Occipital lobe (tissue), 2 donors: ENCODE measurements around the gene TEX44. TPM values are rescaled to one million over a fixed set of nuclear protein-coding genes. Genes with fewer than 3 reads are reported as not detected.
"Not testable (repeated sequence)": the region's sequence is repeated elsewhere in the genome, so short reads cannot be mapped to it uniquely, and the experiment has no call there.

Experiments used
- DNase-seq: peaks from one replicate; lab custom pipeline; 2025; lab: John Stamatoyannopoulos, UW
- total RNA-seq: library from RNA; depleted of rRNA; stranded (reverse); fragments of >200 nt; gene quantifications from one replicate; pipeline ENCODE4 v1.2.3, GENCODE V29; 2014

TEX44 gene
- total RNA-seq, 1 donor from 2014 or later, result not detected

- not testable (repeated sequence) for DNase-seq
These were observed 21.7 kb upstream of the TEX44 start for GRCh38 chr2:231570915-231571314.

GRCh38 chr2:231571661-231572191 lies 20.9 kb upstream of the TEX44 start:
- DNase-seq, result no peak

GRCh38 chr2:231573096-231573495 lies 19.6 kb upstream of the TEX44 start:
- DNase-seq, result no peak

GRCh38 chr2:231573698-231574421 lies 18.8 kb upstream of the TEX44 start:
- DNase-seq, result no peak

- DNase-seq, result no peak
These were observed 16.9 kb upstream of the TEX44 start for GRCh38 chr2:231575612-231576256.

GRCh38 chr2:231576465-231576864 lies 16.2 kb upstream of the TEX44 start:
- DNase-seq, result no peak

- DNase-seq, result not testable (repeated sequence)
These were observed 14.0 kb upstream of the TEX44 start for GRCh38 chr2:231578655-231579054.

- DNase-seq, result no peak
These were observed 13.1 kb upstream of the TEX44 start for GRCh38 chr2:231579560-231579959.

- DNase-seq, result no peak
These were observed 11.3 kb upstream of the TEX44 start for GRCh38 chr2:231581328-231581727.

- DNase-seq, result no peak
These were observed 8.7 kb upstream of the TEX44 start for GRCh38 chr2:231583982-231584381.

- DNase-seq, result not testable (repeated sequence)
These were observed 4.9 kb upstream of the TEX44 start for GRCh38 chr2:231587744-231588143.

- DNase-seq, result no peak
These were observed 3.0 kb upstream of the TEX44 start for GRCh38 chr2:231589656-231590055.

GRCh38 chr2:231590614-231591013 lies 2.0 kb upstream of the TEX44 start:
- DNase-seq, result no peak

- no peak for DNase-seq
These were observed 1.0 kb downstream of the TEX44 start for GRCh38 chr2:231593666-231594065.

GRCh38 chr2:231597014-231597611 lies 4.4 kb downstream of the TEX44 start:
- peak; percentile 55 for DNase-seq

- DNase-seq, result no peak
These were observed 5.0 kb downstream of the TEX44 start for GRCh38 chr2:231597627-231598026.

- DNase-seq, result no peak
These were observed 8.1 kb downstream of the TEX44 start for GRCh38 chr2:231600619-231601355.

- DNase-seq, result no peak
These were observed 8.9 kb downstream of the TEX44 start for GRCh38 chr2:231601356-231602229.

GRCh38 chr2:231602859-231603467 lies 10.3 kb downstream of the TEX44 start:
- no peak for DNase-seq

GRCh38 chr2:231604101-231604684 lies 11.5 kb downstream of the TEX44 start:
- DNase-seq, result peak; percentile 85
